ENCODE results near the gene FOXE1.

The FOXE1 gene

GRCh38 chr9:97864396-97864795, 11.4 kb downstream of the FOXE1 start:
- H3K4me3 ChIP-seq (ENCODE audit: low read depth, low read length) = no peak overlapping the region

DNA sequence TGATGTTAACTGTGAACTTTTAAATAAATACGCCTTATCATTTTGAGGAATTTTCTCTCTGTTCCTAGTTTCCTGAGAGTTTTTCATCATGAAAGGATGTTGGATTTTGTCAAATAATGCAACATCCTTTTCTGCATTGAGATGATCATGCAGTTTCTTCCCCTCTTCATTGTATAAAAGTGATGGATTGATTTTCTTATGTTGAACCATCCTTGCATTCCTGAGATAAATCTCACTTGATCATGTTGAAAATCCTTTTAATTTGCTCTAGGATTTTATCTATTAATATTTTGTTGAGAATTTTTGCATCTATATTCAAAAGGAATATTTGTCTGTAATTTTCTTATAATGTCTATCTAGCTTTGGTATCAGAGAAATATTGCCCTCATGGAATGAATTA, 13.3 kb downstream of the FOXE1 start:
- H3K4me3 ChIP-seq (ENCODE audit: low read depth, low read length) = no peak overlapping the region

DNA sequence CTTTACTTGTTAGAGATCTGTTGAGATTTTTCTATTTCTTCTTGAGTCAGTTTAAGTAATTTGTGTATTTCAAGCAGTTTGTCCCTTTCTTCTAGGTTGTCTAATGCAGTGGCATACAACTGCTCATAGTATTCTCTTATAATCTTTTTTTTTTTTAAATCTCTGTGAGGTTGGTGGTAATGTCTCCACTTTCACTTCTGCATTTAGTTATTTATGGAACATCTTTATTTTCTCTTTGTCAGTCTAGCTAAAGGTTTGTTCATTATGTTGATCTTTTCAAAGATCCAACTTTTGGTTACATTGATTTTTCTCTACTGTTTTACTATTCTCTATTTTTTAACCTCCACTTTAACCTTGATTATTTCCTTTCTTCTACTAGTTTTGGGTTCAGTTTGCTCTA, 13.8 kb downstream of the FOXE1 start:
- H3K4me3 ChIP-seq (ENCODE audit: low read depth, low read length) = no peak overlapping the region

DNA sequence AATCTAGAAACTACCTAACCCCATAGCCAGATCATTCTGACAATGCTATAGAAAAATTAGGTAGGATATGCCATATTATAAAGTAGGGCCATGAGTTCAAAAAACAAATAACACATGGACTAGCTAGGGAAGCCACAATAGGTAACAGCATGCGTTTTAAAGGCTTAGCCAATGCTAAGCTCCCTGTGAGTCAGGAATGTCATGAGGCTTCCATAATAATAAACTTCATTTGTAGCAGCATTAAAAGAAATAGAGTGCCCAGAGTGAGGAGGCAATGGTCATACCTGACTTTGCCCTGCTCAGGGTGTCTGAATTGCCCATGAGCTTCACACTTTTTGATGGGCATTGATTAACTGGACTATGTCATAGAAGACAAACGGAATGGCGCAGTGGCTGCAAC, 15.8 kb downstream of the FOXE1 start:
- H3K4me3 ChIP-seq (ENCODE audit: low read depth, low read length) = no peak overlapping the region

DNA sequence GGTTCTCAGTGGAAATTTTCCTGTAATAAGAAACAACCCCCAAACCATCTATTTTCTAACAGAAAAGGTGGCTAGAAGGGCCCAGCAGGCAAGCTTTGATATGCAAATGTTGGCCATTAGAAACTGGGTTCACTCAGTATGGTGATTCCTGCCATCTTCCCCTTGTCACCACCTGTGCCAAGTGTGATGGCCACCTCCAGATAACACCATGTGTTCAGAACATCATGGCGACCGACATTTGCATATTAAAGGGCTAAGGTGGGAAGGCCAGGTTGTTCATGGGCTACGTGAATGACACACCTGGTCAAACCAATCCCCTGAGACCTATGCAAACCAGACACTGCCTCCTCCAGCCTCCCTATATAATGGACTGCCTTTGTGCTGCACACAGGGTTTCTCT, 20.4 kb downstream of the FOXE1 start:
- no peak overlapping the region for H3K4me3 ChIP-seq (ENCODE audit: low read depth, low read length)

DNA sequence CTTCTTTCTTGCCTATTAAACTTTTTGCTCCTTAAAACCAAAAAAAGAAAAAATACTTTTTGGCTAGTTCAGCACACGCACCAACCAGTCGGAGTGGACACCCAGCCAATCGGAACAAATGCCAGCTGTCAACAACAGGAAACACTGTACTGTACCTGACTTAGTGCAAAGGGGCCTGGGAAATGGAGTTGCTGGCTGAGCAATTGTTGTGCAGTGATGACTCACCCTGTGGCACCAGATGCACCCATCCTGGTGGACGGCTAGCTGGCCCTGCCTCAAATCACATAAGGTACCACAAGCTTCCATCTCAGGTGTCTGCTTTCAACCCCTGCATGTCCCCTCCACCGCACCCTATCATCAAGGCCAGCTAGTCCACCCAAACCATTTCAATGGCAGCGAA, 20.9 kb downstream of the FOXE1 start:
- no peak overlapping the region for H3K4me3 ChIP-seq (ENCODE audit: low read depth, low read length)

DNA sequence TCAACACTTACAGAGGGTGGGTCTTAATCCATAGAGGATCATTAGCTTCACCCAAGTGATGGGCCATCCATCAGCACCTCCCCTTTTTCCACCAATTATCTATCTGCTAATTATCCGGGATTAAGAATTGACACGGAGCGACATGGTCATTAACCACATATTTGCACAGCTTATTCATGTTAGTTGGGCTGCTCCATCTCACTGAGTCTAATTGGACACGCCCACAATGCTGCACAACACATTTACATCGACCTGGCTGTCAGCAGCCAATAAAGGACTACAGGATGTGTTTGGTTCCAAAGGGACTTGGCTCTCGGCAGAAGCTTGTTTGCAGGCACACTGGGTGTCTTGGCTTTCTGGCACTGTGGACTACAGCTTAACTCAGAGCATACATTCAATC, 21.6 kb downstream of the FOXE1 start:
- H3K4me3 ChIP-seq (ENCODE audit: low read depth, low read length) = no peak overlapping the region

GRCh38 chr9:97875111-97875510, 22.1 kb downstream of the FOXE1 start:
- no peak overlapping the region for H3K4me3 ChIP-seq (ENCODE audit: low read depth, low read length)

DNA sequence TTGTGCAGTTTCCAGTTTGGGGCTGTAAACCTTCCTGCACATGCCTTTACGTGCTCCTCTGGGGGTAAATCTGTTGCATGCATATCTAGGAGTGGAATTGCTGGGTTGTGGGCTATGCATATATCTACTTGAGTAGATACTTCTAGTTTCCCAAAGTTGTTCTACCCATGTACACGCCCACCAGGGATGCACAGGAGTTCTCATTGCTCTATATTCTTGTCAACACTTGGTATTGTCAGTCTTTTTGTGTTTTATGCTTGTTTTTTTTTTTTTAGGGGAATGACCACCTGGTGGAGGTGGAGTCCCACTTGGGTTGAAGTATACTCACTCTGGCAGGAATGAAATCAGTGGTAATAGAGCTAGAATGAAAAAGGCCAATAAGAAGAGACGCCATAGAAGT, 23.0 kb downstream of the FOXE1 start:
- no peak overlapping the region for H3K4me3 ChIP-seq (ENCODE audit: low read depth, low read length)

- H3K4me3 ChIP-seq (ENCODE audit: low read depth, low read length) = no peak overlapping the region
These were observed 27.3 kb downstream of the FOXE1 start for GRCh38 chr9:97880336-97880735.

DNA sequence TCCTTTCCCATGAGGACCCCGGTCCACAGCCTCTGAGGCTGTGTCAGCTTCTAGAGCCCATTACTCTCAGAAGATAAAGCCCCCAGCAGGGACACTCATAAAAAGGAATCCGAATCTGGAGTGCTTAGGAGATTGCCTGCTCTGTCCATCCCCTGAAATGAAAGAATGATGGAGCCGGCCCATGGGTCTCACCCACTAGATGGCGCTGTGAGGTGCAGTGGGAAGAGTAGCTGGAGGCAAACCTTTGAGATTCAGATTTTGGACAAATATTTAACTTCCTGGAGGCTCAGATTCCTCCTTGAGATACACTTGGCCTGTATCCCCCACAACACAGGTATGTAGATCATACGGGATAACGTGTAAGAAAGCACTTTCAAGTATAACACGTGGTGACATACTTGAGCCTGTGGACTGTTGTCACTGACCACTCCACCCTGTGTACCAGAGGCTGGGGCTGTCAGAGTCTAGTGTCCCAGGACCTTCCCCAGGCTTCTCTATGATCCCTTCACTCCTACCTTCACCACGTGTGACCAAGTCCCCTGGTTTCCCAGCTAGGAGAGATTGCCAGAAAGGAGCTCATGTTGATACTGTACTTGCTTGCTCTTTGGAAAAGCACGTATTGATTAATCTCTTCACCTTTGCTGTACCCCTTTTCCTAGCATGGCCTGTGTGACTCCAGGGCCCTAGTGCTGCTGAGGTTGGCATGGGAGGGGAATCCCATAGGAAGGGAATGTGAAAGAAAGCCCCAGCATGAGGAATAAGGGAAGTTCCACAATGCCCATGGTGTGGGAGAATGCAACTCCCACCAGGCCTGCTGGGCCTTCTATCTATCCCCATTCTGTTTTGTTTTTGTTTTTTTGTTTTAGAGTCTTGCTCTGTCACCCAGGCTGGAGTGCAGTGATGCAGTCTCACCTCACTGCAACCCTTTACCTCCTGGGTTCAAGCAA, 37.2 kb downstream of the FOXE1 start:
- no peak overlapping the region for H3K4me3 ChIP-seq (ENCODE audit: low read depth, low read length)

- no peak overlapping the region for H3K4me3 ChIP-seq (ENCODE audit: low read depth, low read length)
These were observed 38.7 kb downstream of the FOXE1 start for GRCh38 chr9:97891736-97892135.

GRCh38 chr9:97892421-97892820, 39.4 kb downstream of the FOXE1 start:
- no peak overlapping the region for H3K4me3 ChIP-seq (ENCODE audit: low read depth, low read length)

GRCh38 chr9:97895211-97895610, 42.2 kb downstream of the FOXE1 start:
- no peak overlapping the region for H3K4me3 ChIP-seq (ENCODE audit: low read depth, low read length)

DNA sequence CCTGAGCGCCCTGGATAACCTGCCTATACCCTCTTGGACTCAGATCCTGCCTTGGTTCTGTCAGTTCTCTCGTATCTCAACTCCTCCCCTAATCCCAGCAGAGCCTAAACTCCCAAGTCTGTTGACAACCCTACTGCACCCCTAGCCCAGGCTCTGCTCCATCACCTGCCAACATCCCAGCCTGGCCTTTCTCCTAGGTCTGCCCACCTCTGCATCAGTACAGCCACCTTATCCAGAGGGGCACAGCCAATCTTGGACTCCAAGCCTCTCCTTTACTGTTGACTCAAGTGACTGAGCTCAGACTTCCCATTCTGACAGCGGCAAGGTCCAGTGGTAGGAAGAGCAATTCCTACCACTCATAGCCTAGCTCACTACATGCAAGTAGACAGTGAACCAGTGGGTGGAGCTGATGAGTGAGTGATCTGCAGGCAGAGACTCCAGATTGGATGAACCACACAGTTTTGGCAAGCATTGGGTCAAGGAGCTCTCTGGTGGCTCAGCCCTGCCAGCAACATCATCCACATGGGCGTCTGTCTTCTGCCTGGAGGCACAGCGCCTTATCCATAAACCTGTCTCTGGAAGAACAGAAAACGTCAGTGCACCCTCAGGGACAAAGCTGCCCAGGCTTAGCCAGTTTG, 42.8 kb downstream of the FOXE1 start:
- no peak overlapping the region for H3K4me3 ChIP-seq (ENCODE audit: low read depth, low read length)

DNA sequence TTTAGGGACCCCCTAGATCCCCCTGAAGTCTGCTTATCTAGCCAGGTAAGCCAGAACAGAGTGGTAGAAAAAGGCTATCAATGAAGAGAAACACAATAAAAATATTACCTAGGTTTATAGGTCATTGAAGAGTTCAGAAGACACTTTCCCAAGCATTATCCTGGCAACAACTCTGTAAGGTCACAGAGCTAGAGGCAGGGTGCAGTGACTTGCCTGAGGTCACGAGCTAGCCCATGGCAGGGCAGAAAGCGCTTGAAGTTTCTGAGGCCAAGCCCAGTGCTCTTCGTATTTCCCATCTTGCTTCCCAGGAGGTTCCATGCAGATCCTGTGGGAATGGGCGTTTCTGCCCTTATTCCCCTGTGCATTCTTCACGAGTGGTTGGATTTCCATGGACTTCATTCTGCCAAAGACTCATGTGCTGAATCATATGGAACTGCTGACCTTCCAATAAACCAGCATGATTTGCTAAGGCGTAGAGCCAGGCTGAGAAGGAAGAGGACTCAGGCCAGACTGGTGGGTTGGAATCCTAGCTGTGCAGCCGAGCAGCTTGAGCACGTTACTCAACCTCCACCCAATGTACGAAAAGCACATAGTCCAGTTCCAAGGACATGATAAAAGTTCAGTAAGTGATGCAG, 47.2 kb downstream of the FOXE1 start:
- no peak overlapping the region for H3K4me3 ChIP-seq (ENCODE audit: low read depth, low read length)

DNA sequence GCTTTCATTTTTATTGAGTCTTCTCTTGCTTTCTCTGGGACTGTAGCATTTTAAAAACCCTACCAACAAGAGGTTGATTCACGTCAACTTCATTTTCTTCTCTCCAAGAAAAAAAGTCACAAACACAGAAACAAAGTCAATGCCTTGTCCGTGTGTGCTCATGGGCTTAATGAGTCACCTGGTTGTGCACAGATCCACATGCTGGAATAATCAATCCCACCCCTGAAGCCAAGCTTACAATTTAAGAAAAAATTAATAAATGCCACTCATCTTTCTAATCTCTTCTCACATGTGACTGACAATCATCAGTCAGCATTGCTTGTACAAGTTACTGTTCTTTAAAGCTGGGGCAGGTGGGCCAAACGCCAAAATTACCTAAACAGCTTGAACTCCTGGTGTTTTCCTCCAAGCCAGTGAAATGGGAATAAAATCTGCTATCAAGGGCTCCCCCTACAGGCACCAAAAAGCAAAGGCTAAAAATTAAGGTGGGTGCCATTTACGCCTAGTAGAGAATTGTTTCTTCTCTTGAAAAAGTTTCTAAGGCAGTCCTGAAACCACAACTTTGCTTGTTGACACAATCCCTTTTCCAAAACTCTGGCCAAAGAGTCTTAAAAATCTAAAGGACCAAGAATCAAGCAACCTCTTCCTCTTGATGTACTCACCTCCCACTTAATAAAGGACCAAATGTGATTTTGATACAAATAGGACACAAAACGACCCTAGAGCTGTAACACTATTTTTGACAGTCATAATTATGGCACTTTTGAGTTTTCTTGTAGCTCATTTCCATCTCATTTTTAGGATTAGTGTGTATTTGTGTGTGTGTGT, 47.9 kb downstream of the FOXE1 start:
- no peak overlapping the region for H3K4me3 ChIP-seq (ENCODE audit: low read depth, low read length)

DNA sequence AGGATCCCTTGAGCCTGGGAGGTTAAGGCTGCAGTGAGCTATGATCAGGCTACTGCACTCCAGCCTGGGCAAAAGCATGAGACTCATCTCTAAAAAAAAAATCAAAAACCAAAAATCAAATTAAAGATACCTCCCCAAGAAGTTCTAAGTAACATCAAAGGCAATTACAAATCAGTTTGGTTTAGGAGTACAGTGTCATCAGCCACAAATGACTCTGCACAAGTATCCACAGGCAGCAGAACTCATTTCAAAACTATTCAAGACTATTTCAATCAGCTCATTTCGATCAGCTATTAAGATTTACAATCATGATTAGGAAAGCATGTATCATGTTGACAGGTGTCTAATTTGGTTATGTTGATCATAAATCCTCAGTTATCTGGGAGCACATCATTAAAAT, 50.2 kb downstream of the FOXE1 start:
- no peak overlapping the region for H3K4me3 ChIP-seq (ENCODE audit: low read depth, low read length)

GRCh38 chr9:97904725-97905124, 51.7 kb downstream of the FOXE1 start:
- no peak overlapping the region for H3K4me3 ChIP-seq (ENCODE audit: low read depth, low read length)

DNA sequence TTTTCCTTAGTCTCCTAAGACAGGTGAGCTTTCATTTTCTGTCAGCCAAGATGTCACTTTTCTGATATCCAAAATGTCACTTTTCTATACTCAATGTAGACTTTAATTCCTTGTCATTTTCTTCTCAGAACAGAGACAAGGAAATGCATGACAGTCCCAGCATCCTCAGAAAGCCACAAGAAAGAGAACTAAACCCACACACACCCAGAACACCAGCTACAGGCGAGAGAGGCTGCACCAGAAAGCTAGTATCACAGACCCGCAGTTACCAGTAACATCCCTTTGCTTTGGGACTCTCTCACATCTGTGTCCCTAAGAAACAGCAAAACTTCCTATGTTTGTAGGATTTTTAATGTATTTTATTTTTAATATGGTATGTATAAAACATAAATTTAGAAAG, 52.2 kb downstream of the FOXE1 start:
- no peak overlapping the region for H3K4me3 ChIP-seq (ENCODE audit: low read depth, low read length)
